Anterior cingulate cortex (tissue), 58 donors: ENCODE data around the gene EPB41.
A peak's percentile ranks its signal among the peaks of the same experiment; 100 is the strongest.

ENCODE experiments used
- DNase-seq, 58 donors: peaks; one replicate each; lab custom pipeline; 2025; lab: John Stamatoyannopoulos, UW

Gene EPB41

GRCh38 chr1:28971980-28972771, 57.8 kb downstream of the EPB41 start:
- peak in 10 of 58 donors; percentile 0 to 41 (median 10) for DNase-seq

GRCh38 chr1:28973596-28974421, 59.4 kb downstream of the EPB41 start:
- DNase-seq = no peak

GRCh38 chr1:28974432-28974831, 60.1 kb downstream of the EPB41 start:
- no peak for DNase-seq

GRCh38 chr1:28976248-28976647, 61.9 kb downstream of the EPB41 start:
- DNase-seq = no peak

GRCh38 chr1:28981210-28981609, 66.8 kb downstream of the EPB41 start:
- DNase-seq = no peak

- no peak for DNase-seq
Measured at GRCh38 chr1:28982198-28982597, 67.8 kb downstream of the EPB41 start.

- no peak for DNase-seq
Measured at GRCh38 chr1:28983091-28983490, 68.7 kb downstream of the EPB41 start.

- DNase-seq = no peak
Measured at GRCh38 chr1:28983509-28984310, 69.3 kb downstream of the EPB41 start.

- no peak for DNase-seq
Measured at GRCh38 chr1:28984311-28984684, 69.9 kb downstream of the EPB41 start.

- no peak for DNase-seq
Measured at GRCh38 chr1:28985427-28985826, 71.1 kb downstream of the EPB41 start.

GRCh38 chr1:28986306-28986910, 72.0 kb downstream of the EPB41 start:
- DNase-seq = no peak

- DNase-seq = no peak
Measured at GRCh38 chr1:29002792-29003191, 88.4 kb downstream of the EPB41 start.

- no peak for DNase-seq
Measured at GRCh38 chr1:29004288-29004687, 89.9 kb downstream of the EPB41 start.

GRCh38 chr1:29004798-29005197, 90.4 kb downstream of the EPB41 start:
- no peak for DNase-seq

GRCh38 chr1:29011775-29012174, 97.4 kb downstream of the EPB41 start:
- DNase-seq = no peak

GRCh38 chr1:29017235-29017634, 102.9 kb downstream of the EPB41 start:
- no peak for DNase-seq

- no peak for DNase-seq
Measured at GRCh38 chr1:29017975-29018712, 103.8 kb downstream of the EPB41 start.

- no peak for DNase-seq
Measured at GRCh38 chr1:29022620-29023019, 108.3 kb downstream of the EPB41 start.

GRCh38 chr1:29029667-29030066, 115.3 kb downstream of the EPB41 start:
- no peak for DNase-seq

- DNase-seq = no peak
Measured at GRCh38 chr1:29032841-29033240, 118.5 kb downstream of the EPB41 start.
